DMS53 treated with DMSO at 0.1 percent for 48 hours (cell line): ENCODE measurements around the gene CLEC18B.
A peak's percentile ranks its signal among the peaks of the same experiment; 100 is the strongest.
"Not testable (repeated sequence)": the region's sequence is repeated elsewhere in the genome, so short reads cannot be mapped to it uniquely, and the experiment has no call there.

Experiments
- DNase-seq: peaks from one replicate; lab custom pipeline; 2025; ENCODE audit not compliant: unreplicated experiment; lab: John Stamatoyannopoulos, UW

CLEC18B gene

DNA sequence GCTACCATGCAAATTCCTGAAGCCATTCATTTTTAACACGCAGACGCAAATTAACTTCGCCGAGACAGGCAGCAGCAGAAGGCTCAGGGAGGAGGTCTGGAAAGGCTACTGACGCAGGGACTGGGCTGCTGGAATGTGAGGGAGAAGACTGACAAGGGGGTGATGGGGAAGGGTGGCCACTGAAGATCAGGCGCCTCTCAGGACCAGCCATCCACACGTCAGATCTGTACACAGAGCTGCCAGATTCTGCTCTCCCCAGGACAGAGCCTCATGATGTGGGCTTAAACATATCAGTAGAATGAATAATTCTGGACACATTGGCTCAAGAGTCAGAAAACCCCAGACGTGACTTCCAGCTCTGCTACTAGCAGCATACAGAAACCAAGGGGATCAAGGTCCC lies 25.6 kb upstream of the CLEC18B start:
- no peak for DNase-seq

DNA sequence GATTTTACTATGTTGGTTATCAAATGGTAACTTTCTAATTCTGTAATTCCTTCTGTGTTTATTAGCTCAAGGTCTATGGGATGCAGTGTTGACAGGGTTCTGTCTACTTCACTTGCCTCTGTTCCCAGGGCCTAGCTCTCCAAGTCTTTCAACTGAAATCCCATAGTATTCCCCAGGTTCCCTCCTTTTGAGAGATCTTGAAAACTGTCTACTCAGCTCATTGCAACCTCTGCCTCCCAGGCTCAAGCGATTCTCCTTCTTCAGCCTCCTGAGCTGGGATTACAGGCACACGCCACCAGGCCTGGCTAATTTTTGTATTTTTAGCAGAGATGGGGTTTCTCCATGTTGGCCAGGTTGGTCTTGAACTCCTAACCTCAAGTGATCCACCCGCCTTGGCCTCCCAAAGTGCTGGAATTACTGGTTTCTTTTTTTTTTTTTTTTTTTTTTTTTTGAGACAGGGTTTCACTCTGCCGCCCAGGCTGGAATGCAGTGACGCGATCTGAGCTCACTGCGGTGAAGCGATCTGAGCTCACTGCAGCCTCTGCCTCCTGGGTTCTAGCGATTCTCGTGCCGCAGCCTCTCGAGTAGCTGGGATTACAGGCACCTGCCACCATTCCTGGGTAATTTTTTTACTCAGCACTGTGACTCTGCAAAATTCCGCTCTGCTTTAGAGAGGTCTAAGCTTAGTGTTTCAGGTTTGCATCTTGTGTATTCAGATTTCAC lies 22.5 kb upstream of the CLEC18B start:
- DNase-seq = not testable (repeated sequence)

DNA sequence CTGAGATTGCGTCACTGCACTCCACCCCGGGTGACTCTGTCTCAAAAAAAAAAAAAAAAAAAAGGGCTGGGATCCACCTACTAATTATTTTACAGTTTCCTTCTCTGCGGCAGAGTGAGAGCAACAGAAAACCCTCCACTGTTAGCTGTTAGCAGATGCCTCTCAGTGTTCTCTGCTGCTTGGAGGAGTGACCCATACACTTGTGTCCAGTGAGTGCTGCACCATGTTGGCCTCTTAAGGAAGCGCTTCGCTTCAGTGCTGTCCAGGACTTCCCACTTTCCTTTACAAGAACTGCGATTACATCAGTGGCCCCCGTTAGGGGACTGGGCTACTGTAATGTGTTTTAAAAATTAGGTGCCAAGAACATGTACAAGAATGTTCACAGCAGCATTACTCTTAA lies 18.4 kb upstream of the CLEC18B start:
- DNase-seq = no peak

DNA sequence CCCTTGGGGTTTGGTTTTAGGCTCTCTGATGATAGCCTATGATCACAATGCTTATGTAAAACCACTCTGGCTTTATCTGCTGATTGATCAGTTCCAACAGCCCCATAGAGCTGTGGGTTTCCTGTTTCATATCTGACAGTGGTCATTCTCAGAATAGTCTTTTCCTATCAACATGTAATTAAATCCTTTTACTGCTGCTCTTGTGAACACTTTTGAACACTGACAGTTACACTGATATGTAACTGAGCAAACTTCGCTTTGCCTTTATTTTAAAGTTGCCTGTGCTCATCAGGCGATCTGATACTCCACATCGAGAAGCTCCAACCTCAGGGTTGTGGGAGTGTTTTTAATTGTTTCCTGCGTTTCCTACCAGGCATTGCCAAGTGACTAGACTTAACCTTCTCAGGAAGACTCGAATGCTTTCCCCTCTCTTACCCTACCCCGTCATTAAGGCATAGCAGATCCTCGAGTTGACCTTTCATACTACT lies 17.3 kb upstream of the CLEC18B start:
- no peak for DNase-seq

DNA sequence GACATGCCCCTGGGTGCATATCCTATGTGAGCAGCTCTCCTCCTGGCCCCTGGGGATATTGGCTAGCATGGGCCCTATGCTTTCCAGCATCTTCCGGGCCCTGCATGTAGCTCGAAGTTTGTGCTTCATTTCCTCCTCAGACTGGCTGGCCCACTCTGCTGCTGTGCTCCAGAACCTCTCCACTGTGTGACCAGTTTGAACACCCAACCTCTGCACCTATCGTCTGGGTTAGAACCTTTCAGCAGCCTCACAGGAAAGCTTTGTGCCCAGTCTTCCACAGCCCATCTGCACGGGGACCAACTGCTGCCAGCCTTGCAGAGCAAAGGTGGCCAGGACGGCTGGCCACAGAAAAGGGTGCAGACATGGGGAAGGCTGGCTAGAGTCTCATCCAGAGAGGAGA lies 10.2 kb upstream of the CLEC18B start:
- DNase-seq = no peak

DNA sequence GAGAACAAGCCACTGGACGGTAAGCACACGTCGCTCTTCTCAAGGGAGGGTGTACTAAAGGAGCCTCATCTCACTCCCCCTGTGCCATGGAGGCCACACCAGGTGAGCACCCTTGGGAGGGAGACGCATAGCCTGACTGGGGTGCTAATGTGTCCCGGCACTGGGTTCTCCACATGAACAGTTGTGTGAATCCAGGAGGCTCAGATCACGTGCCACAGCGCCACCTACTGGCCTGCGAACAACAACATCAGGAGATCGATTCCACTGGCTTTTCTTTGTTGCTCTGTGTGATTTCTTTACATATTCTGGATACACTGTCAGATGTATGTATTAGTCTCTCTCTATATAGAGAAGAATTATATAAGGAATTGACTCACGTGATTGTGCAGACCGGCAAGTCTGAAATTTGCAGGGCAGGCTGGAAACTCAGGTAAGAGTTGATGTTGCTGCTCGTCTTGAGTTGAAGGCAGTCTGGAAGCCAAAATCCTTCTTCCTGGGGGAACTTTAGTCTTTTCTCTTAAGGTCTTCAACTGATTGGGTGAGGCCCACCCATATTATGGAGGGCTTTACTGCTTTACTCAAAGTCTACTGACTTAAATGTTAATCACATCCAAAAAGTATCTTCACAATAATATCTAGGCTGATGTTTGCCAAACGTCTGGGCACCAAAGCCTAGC lies 8.9 kb upstream of the CLEC18B start:
- peak; percentile 8 for DNase-seq

DNA sequence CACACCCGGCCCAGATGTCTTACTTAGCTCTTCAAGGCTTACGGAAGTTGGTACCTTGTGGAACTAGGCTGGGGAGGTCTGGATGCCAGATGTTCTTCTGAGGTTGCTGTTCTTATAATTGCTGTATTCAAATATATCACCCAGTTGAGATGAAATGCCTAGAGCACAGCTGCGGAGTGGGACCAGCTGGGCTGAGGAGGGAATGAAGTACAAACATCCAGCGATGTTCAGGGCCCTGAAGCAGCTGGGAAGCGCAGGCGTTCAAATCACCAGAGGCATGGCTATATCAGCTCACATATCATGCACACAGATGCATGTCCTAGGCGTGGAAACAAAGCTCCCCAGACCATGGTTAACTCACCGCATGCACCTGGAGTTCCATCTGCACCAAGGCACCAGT lies 7.2 kb upstream of the CLEC18B start:
- DNase-seq = not testable (repeated sequence)

DNA sequence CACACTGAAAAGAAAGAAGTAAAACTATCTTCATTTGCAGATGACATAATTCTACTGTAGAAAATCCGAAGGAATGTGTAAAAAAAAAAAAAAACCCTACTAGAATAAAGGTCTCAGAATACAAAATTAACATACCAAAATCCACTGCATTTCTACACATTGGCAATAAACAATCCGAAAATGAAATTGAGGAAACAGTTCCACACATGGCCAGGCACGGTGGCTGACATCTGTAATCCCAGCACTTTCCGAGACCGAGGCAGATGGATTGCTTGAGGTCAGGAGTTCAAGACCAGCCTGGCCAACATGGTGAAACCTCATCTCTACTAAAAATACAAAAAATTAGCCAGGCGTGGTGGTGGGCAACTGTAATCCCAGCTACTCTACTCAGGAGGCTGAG lies 4.5 kb upstream of the CLEC18B start:
- DNase-seq = not testable (repeated sequence)

DNA sequence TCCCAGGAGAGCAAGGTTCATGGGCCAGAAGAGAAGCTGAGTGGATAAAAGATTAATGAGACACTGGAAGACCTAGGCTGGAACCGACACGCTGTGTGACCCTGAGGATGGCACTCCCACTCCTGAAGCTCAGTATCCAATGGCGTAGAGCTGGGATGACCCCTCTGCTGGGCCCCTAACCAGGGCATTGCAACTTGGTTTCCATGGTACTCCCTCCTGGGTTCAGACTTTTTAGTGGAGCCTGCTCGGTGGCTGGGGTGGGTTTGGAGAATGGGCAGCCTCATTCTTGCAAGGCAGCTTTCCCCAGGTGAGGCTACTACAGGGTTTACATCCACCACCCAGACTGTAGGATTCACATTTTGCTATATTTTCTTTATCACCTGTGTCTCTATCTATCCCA lies 2.4 kb upstream of the CLEC18B start:
- DNase-seq = not testable (repeated sequence)

DNA sequence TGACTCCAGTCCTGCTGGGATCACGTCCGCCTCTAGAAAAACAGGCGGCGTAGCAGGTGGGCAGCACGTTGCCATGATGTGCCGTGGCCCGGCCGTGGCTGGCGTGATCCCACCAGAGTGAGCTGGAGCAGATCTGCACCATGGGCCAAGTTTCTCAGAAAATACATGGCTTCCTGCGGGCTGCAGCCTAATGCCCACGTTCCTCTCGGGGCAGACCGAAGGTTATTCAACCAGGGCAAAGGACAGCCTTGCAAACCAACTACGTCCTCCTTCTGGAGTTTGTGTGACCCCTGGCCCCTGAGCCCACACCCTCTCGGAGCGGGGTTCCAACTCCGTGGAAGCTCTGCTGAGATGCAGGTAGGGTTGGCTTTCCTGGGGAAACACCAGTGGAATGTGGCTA lies 808 bp upstream of the CLEC18B start:
- not testable (repeated sequence) for DNase-seq

DNA sequence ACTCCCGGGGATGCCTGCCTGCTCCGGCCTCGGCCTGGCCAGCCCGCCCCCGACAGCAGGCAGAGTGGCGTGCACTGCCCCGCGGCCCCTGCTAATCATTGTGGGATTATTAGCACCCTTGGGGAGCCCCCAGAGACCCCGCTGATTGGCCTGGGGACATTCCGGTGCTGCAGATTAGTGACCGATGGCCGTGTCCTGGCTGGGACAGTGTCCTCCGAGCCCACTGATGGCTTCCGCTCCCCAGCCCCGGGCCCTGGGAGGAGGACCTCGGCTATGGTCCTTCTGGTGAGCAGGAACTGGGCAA lies 156 bp upstream of the CLEC18B start:
- not testable (repeated sequence) for DNase-seq

DNA sequence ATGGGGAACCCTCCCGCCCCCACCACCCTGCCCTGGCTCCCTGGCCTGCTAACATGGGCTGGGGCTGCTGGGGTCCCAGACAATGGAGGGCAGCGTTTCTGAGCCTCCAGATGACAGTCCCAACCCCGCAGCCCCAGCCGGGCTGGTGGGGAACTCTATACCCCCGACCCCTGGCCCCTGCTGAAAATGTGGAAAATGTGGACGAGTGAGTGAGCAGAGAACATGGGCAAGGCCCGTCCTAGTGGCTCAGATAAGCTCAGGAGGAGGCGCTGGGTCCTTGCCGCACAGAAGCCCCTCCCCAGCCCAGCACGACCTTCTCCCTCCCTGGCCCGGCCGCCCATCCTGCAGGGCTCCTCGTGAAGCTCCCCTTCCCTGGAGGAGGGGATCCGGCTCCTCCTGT lies 1.5 kb downstream of the CLEC18B start:
- not testable (repeated sequence) for DNase-seq

DNA sequence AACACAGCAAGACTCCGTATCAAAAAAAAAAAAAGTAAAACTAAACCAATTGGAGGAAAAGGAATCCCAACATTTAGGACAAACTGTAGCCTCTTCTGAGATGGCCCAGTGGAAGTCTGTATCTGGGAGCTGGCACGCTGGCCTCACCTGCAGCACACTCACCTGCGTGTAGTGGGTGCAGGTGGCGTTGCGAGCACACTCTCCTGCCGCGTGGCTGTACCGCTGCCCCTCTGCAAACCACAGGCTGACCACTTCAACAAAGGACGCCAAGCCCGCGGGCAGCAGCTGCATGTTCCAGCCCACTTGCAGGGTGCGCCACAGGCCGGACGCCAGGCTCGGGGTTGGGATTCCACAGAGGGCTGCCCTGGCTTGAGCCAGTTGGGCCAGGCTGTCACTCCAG lies 3.4 kb downstream of the CLEC18B start:
- not testable (repeated sequence) for DNase-seq

DNA sequence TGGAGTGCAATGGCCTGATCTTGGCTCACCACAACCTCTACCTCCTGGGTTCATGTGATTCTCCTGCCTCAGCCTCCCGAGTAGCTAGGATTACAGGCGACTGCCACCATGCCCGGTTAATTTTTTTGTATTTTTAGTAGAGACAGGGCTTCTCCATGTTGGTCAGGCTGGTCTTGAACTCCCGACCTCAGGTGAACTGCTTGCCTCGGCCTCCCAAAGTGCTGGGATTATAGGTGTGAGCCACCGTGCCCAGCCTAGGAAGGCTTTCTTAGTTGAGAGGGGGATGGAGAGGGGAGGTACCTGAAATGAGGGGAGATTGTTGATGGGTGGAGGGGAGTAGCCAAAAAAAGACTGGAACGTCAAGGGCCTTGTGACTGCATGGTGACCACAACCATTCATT lies 7.4 kb downstream of the CLEC18B start:
- not testable (repeated sequence) for DNase-seq

DNA sequence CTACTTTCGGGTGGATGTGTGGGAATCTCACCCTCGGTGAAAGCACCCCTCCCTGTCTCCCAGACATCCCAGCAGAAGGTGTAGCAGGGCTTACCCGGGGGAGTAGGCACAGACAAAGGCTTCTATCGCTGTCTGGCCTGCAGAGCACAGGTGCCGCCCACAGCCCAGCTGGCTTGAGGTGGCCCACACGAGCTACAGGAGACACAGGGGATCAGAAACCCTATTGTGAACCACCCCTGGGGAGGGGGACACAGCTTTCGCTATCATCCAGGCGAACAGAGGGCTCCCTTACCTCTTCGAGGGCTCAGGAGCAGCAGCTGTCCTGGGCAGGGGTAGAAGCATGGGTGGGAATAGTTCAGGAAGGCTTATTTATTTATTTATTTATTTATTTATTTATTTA lies 7.8 kb downstream of the CLEC18B start:
- not testable (repeated sequence) for DNase-seq

DNA sequence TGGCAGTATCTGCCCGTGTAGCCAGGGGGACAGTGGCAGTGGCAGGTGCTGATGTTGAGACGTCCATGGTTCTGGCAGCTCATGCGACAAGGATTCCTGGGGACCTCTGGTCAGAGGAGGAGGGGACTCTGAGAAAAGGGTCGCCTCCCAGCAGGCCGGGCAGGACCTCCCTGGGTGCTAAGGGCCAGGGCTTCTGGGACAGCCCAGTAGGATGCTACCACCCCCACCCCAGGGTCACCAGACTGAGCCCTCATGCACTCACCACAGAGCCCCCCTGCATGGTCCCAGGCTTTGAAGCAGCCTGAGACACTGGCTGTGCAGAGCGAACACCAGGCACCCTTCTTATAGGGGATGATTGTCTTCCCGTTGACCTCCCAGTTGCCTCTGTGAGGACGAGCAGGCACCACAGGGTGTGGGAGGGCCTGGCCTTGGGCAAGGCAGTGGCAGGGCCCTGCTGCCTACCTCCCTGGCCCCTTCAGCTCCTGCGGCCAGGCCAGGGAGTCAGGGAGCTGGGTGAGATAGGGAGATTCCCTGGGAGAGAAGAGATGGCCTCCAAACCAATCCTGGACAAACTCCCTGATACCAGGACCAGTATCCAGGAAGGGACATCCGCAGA lies 8.4 kb downstream of the CLEC18B start:
- not testable (repeated sequence) for DNase-seq

DNA sequence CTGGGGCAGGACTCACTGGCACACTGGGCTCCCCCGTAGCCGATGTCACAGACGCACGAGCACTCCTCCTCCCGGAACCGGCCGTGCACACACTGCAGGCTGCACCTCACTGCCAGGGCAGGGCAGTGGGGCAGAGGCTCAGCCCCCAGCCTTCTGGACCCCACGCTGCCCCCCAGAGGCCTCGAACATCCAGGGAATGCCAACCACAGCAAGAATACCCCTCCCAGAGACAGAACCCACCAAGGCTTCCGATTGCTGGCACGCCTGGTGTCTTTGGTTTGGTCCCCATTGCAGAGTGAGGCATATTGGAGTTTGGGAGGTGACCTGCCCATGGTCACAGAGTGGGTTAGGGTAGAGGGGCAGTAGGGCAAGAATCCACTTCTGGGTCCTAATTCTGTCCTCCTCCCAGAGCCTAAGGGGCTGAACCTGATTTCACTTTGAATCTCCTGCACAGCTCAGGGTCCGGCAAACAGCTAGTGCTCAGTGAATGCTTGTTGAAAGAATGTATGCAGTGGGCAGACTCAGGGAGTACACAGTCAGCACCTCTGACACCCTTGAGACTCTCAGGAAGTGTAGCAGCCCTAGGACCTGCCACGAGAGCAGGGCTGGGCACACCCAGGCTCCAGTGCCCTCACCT lies 9.0 kb downstream of the CLEC18B start:
- DNase-seq = not testable (repeated sequence)

DNA sequence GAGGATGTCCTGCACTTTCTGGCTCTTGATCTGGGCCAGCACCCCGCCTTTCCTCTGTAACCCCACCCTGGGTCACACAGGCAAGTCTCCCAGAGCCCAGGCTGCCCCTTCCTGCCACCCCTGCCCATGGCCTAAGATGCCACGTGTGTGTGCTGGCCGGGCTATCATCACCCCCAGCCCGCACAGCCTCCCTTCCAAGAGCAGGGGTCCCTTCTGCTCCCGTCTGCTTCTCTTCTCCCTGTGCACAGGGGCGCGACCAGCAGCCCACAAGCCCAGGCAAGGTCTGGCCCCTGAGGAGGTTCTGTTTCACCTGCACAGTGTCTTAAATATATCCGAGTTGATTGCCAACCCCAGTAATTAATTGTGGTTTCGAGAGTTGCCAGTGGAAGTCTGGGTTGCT lies 10.3 kb downstream of the CLEC18B start:
- DNase-seq = not testable (repeated sequence)

DNA sequence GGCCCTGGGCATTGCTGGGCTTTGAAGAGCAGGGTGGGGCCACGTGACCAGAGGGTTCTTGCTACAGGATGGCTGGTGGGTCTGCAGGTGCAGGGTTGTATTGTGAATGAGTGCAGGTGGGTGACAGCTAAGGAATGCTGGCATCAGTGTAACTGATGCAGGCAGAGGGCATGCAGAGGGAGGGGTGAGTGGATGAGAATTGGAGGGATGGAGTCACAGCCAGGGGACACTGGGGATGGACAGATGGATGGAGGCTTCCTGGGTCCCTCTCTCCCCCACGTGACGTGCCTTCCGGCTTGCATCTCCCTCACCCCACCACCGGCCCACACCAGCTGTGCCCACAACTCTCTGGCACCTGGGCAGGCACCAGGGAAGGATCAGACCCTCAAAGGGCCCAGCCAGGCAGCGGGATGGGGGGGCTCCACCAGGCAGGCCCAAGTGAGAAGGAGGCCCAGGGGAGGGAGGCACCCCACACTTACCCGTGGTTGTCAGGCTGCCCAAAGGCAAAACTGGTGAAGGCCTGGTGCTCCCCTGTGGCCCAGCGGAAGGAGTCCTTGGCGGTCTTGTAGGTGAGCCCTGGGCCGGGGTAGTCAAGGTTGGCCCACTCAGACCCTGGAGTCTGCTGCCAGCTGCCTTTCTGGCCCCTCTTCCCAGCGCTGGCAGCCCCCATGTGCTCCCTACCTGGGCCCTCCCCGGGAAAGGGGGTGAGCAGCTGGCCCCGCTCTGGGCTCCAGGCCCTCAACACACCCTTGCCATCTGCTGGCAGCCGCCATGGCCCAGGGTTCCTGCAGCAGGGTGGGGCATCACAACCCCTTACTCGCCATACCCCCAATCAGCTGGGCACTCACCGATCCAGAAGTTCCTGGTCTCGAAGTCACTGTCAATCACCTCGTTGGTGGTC lies 11.0 kb downstream of the CLEC18B start:
- DNase-seq = not testable (repeated sequence)

DNA sequence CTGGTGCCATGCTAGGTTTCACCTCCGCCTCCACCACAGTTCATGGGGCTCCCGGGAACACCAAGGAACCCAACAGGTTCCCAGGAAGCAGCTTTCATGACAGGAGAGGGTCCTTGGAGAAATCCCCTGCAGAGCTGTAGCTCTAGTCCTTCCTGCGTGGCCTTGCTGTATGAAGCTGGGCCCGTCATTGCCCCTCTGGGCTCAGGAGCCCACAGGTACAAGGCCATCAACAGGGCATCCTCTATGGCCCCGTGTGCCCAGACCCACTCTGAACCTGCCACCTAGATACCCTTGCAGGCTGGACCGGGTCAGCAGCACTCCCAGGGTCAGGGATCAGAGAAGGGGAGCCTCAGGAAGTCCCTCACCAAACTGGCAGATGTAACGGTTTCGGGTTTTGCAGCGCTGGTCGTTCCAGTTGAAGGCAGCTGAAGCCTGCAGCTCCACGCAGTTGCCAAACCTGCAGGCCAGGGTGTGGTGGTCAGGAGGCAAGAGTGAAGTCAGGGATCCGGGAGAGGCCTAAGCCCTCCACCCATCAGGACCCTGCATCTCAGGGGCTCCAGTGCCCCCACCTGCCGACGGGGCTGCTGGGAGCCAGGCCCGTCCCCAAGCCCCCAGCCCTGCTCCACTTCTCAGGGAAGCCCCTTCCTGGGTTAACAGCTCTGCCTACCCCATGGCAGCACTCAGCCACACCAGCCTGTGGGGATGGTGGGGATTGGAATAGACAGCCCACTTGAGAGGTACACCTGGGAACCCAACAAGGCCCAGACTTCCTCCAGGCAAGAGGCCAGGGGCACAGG lies 11.9 kb downstream of the CLEC18B start:
- DNase-seq = not testable (repeated sequence)
